Raji (cell line): ENCODE results near the gene MAPT.

Experiments used
- POLR2A ChIP-seq: IDR thresholded peaks from 2 replicates; pipeline ENCODE4 v1.6.1; 2011; ENCODE audit warnings: low read depth, low read length, control low read depth; ENCODE audit not compliant: insufficient read depth

Gene MAPT

DNA sequence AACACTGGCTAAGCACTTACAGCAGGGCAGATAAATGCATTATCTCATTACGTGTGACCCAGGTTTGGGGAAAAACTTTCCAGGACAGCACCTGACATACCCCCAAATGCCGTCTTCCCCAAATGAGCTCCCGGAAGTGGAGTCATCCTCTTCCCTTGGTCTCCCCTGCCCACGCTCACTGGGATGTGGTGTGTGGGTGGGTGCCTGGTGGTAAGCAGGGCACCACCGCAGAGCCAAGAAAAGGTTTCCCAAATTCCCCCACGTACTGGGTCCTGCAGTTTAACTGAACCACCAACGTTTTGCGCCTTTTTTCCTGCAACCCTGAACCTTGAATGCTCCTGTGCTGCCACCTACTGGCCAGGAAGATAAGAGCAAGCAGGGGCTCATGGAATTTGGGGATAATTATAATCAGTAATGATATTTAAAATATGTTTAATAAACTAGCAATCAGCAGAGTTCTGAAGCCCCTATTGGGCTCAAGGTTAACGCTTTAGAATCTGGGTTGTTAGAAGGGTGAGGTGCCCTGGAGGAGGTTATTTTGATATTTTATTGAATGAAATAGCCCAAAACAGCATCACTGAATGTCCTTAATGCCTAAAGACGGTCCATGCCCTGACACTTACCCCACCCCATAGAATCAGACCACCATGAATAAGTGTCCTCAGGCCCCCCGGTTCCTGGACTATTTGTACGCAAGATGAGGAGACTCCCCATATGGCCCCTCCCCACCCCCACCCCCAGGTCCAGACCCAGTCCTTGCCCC is 41.6 kb upstream of the MAPT start:
- TF ChIP-seq POLR2A: no peak

DNA sequence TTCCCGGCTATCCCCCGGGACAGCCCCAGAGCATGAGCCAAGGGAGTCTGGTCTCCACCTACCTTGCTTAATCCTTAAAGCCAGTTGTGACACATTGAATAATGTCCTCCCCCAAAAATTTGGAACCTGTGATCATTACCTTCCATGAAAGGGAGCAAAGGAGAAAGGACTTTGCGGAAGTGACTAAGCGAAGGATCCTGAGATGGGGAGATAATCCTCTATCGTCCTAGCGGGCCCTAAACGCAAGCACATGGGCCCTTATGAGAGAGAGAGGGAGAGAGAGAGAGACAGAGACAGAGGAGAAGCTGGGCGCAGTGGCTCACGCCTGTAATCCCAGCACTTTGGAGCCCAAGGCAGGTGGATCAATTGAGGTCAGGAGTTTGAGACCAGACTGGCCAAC is 40.1 kb upstream of the MAPT start:
- TF ChIP-seq POLR2A: no peak

DNA sequence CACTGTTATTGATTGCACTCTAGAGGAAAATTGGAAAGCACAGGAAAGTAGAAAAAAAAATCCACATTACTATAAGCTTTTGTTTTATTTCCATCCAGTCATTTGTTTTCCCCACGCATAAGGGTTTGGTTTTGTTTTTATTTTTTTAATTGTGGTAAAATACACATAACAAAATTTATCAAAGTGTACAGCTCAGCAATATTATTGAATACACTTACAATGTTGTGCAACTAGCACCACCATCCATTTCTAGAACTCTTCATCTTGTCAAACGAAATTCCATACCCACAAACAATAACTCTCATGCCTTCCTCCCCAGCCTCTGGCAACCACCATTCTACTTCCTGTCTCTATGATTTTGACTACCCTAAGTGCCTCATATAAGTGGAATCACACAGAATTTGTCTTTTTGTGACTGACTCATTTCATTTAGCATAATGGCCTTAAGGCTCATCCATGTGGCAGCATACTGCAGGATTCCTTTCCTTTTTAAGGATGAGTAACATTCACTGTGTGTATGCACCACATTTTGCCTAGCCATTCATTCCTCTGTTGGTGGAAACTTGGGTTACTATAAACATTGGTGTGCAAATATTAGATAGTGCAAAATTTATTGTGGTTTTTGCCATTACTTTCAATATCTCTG is 38.5 kb upstream of the MAPT start:
- no peak for TF ChIP-seq POLR2A

DNA sequence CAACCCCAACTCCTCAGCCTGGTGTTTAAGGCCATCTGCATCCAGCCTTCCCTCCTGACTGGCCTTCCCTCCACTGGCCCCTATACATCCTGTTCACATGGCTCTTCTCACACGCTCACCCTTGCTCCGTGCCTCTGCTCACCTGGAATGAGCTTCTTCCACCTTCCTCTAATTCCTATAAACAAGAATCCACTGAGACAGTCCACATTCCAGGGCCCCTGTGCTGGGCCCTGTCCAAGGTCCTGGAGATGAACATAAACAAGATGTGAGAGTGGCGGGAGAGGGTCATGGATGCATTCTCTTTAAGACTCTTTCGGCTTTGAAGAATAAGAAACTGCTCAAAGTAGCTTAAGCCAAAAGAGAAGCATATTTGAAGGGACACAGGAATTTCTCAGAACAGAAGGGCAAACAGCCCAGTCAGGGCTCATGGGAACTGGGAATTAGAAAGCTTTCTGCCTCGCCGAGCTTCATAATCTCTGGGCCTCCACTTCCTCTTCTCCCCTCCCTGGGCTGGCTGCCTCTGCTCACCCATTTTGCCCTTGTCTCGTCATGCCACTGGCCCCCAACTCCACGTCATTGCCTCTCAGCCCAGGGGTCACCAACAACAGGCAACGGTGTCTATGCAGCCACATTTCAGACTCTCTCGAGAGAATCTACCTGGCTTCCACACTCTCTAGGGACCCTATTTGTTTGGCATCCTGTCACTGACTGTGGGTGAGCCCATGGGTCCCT is 36.2 kb upstream of the MAPT start:
- TF ChIP-seq POLR2A: no peak

DNA sequence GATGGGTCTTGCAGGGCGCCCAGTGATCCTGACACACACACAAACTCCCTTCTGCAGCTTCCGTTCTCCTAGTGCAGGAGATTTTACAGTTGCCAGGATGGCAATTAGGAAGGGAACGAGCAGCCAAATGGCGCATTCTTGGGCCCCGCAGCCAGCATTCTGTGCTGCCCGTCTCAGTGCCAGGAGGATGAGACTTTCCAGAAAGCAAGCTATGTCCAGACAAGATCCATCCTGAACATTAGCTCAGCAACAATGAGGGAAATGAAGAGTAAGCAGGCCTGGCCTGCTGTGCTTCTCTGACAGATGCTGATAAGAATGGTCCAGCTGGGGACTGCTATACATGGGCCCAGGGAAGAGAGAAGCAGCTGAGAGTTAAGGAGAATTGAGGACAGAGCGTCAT is 33.2 kb upstream of the MAPT start:
- TF ChIP-seq POLR2A: no peak

DNA sequence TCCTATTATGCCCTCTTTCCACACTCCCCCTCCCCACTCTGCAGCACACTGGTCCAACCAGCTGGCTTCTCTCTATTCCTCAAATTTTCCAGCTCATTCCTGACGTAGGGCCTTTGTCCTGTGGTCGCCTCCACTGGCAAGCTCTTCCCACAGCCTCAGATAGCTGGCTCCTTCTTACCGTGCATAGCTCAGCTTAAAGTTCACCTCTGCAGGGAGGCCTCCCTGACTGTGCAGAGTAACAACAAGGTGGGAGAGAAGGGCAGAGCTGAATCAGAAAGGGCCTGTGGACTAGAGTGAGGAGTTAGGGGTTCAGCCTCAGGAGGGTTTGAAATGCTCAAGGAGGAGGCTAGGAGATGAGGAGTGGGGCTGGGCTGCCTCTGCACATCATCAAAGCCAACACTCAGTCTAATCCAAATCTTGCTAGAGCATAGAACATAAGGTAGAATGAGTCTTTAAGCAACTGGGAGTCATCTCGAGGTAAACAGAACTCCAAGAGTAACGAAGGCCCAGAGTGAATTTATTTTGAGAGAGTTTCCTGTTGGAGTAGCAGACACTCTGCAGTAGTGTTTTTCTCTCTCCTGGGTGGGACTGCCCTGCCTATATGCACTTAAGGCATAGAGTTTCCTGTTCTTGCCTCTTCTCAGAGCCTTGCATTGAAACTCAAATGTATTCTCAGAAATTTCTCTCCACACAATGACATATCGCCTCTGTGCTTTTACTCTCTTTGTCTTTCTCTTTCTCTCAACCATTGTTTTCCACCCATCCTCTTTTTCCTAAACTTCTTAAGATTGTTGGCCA is 30.3 kb upstream of the MAPT start:
- TF ChIP-seq POLR2A: no peak

DNA sequence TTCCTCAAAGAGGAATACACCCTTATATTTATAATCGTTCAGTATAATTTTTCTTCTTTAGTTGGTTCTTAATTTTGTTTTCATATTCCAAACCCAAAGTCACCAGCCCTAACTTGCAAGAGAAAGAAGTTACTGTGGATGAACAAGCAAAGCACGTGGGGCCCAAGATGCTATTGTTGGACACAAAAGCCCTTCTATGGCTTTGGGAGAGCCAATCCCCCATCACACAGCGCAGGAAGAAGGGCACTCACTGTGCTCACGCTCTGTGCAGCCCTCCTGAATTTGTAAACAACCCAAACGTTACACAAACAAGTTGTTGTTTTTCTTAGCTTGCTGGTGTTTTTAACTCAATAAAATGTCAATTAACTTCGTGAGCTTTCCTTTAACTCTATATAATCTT is 27.2 kb upstream of the MAPT start:
- no peak for TF ChIP-seq POLR2A

DNA sequence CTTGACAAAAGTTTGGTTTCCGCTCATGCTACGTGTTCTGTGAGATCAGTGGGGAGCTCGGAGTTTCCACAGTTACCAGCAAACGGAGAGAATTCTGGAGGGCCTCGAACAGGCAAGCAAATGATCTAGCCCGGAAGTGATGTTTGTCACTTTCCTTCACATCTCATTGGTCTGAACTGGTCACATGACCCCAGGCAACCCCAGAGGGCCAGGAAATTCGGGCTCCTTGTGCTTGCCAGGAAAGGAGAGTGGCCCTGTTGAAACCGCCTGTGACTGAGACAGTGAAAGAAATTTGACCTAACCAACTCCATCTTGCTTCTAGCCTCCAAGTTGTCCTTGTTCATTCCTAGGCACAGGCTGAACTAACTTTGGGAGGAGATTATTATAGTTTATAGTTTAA is 26.7 kb upstream of the MAPT start:
- no peak for TF ChIP-seq POLR2A

DNA sequence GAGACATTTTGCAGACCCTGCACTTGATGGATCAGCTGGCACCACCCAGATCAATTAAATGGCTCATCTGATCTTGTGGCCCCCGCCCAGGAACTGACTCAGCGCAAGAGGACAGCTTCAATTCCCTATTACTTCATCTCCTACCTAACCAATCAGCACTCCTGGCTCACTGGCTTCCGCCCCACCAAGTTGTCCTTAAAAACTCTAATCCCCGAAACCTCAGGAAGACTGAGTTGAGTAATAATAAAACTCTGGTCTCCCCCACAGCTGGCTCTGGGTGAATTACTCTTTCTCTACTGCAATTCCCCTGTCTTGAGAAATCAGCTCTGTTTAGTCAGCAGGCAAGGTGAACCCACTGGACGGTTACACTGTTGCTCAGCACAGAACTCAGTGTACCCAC is 26.1 kb upstream of the MAPT start:
- TF ChIP-seq POLR2A: no peak

DNA sequence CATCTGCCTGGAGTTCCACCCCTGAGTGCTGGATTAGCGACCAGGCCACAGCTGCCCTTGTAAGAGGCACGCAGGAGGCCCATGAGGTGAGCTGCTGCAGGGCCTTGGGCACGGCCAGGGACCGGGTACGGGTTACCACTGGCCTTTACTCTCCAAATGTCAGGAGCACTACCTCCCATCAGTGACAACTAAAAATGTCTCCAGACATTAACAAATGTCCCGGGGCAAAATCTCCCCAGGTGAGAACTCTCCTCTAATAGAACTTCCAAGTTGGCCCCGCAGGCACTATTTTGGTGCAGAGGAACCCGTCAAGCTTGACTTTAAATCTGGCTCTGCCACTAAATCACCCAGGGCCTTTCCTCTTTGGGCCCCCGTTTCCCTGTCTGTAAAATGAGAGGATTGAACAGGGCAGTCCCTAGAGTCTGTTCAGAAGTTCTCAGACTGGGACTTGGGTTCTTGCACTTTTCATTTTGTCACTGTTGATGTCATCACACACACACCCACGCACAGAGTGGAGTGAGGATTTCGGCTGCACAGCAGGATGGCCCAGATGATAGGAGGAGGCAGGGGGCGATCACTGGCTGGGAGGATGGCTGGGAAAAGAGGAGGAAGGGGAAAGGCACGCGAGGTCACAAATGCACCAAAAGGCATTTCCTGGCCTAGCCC is 24.5 kb upstream of the MAPT start:
- no peak for TF ChIP-seq POLR2A

DNA sequence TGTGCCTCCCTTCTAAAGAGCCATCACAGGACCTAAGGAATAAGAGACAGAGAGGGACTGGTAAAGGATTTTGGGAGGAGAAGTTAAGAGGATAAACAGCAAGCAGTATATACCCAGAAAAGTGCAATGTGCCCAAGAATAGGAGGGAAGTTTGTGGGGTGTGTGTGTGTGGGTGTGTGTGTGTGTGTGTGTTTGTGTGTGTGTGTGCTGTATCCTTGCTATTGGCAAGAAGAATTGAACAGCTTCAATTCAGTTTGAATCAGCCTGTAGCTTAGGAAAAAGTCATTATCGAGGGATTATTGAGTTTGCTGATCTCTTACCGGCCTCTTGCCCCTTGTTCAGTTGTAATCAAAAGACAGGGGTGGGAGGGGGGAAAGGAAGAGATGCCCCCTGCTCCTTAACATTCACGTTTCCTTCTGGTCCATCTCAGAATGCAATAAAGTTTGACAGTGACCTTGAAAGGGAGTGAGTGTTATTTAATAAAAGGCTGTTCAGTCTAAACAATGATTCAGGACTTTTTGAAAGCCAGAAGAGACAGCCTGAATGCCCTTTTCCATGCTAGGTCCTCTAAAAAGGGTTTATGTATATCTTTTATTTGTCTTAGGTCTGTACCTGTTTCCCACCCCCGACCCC is 23.9 kb upstream of the MAPT start:
- no peak for TF ChIP-seq POLR2A

DNA sequence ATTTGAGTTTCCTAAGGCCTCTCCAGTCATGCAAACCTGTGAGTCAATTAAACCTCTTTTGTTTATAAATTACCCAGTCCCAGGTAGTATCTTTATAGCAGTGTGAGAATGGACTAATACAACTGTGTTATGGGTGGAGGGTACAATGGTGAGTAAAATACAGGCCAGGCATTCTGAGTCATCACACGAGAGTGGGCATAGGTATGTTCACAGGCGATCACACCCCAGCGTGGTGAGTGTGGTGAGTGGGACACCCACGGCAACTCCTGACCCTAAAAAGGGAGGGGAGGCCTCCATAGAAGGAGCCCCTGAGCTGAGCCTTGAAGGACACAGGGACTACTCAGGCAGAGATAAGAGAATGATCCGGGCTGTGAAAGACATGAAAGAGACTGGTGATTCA is 22.6 kb upstream of the MAPT start:
- no peak for TF ChIP-seq POLR2A

DNA sequence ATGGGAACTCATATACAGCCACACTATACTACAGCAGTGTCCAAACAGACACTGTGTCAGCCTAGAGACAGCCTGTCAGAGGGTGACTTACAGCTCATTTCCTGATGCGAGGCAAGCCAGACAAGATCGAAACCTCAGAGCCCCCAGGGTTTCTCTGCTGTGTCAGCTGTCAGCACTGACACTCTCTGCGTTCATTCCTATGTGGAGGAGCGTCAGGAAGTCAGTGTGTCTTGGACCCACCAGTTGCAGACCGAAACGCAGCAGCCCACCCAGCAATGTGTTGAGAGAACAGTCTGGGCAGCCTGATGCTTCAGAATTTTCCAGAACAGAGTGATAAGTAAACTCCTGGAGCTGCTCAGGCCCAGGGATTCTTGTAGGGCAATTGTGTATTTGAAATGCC is 20.6 kb upstream of the MAPT start:
- no peak for TF ChIP-seq POLR2A

DNA sequence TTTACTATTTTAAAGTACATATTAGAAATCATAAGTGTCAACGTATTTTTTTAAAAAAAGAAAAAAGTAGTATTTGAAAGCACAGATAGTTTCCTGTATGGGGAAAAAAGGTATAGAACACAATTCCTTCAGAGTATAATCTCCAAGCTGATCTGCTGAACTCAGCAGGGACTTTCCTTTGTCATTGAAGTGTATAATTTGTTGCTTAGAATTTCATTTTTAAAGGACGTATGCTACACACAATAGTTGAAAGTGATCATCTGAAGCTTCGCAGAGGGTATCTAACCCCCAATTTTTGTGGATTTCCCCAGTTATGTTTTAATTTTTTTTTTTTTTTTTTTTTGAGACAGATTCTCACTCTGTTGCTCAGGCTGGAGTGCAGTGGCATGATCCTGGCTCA is 20.2 kb upstream of the MAPT start:
- no peak for TF ChIP-seq POLR2A
